ENCODE data around the gene BDKRB1.

The BDKRB1 gene

GRCh38 chr14:96297997-96298515 lies 42.0 kb downstream of the BDKRB1 start:
- no peak for DNase-seq
- ATAC-seq (ENCODE audit: insufficient read depth, low read depth): no peak
- Histone ChIP-seq H3K4me2 (ENCODE audit: insufficient read depth, low read length) (no peak overlapping the region), H4K20me1 (ENCODE audit: insufficient read depth, low read length) (no peaks in the 10 kb centered on the region; the same call in 1 of the 2 replicates), H2AFZ (ENCODE audit: low read depth, low read length) (no peak overlapping the region), H3K4me3 (ENCODE audit: low read depth in 1 of 2, low read length in 2 of 2) (no peak overlapping the region), H3K27me3 (ENCODE audit: insufficient read depth, low read length, poor library complexity) (no peaks in the 10 kb centered on the region), H3K27ac (ENCODE audit: low read length) (no peak overlapping the region), H3K4me1 (ENCODE audit: insufficient read depth, low read length) (no peaks in the 10 kb centered on the region), H3K79me2 (ENCODE audit: insufficient read depth, low read length) (no peaks in the 10 kb centered on the region), H3K9me3 (ENCODE audit: insufficient read depth, low read length, severe bottlenecking) (no peaks in the 10 kb centered on the region), H3K9ac (ENCODE audit: low read depth, low read length) (no peak overlapping the region), H3K36me3 (ENCODE audit: insufficient read depth, low read length) (peaks cover 38% of the 10 kb centered on the region)
- TF ChIP-seq EZH2 (IDR thresholded peaks at IDR 0.05; ENCODE audit: borderline replicate concordance, low read depth, low read length, severe bottlenecking): no peak
- TF ChIP-seq CTCF (IDR thresholded peaks at IDR 0.05; ENCODE audit: borderline replicate concordance, extremely low read depth, low read length, poor library complexity, severe bottlenecking): no peak

DNA sequence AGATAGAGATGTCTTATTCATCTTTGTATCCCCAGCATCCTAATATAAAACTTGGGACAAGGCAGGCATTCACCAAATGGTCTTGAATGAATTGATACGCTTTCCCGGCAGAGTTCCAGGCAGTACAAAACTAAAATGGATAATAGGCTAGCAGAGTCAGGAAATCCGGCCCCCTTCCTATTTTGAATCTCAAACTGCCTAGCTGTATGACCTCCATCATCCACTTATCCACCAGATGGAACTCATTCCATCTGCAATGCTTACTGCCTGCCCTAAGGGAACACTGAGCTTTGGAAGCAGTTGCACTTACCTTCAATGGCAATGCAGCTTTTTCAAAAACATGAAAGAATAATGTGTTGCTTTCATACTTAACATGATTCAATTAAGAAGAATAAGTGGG lies 43.4 kb downstream of the BDKRB1 start:
- Histone ChIP-seq H3K4me2 (ENCODE audit: insufficient read depth, low read length) (no peak overlapping the region), H3K9me3 (ENCODE audit: insufficient read depth, low read length, severe bottlenecking) (no peaks in the 10 kb centered on the region), H3K36me3 (ENCODE audit: insufficient read depth, low read length) (peaks cover 42% of the 10 kb centered on the region), H3K9ac (ENCODE audit: low read depth, low read length) (no peak overlapping the region), H3K79me2 (ENCODE audit: insufficient read depth, low read length) (no peaks in the 10 kb centered on the region), H3K4me1 (ENCODE audit: insufficient read depth, low read length) (no peaks in the 10 kb centered on the region), H3K27me3 (ENCODE audit: insufficient read depth, low read length, poor library complexity) (no peaks in the 10 kb centered on the region), H2AFZ (ENCODE audit: low read depth, low read length) (no peak overlapping the region), H3K27ac (ENCODE audit: low read length) (no peak overlapping the region), H4K20me1 (ENCODE audit: insufficient read depth, low read length) (no peaks in the 10 kb centered on the region; the same call in 1 of the 2 replicates), H3K4me3 (ENCODE audit: low read depth in 1 of 2, low read length in 2 of 2) (no peak overlapping the region)
- no peak for ATAC-seq (ENCODE audit: insufficient read depth, low read depth)
- no peak for DNase-seq
- TF ChIP-seq EZH2 (IDR thresholded peaks at IDR 0.05; ENCODE audit: borderline replicate concordance, low read depth, low read length, severe bottlenecking) (no peak), CTCF (IDR thresholded peaks at IDR 0.05; ENCODE audit: borderline replicate concordance, extremely low read depth, low read length, poor library complexity, severe bottlenecking) (no peak)

DNA sequence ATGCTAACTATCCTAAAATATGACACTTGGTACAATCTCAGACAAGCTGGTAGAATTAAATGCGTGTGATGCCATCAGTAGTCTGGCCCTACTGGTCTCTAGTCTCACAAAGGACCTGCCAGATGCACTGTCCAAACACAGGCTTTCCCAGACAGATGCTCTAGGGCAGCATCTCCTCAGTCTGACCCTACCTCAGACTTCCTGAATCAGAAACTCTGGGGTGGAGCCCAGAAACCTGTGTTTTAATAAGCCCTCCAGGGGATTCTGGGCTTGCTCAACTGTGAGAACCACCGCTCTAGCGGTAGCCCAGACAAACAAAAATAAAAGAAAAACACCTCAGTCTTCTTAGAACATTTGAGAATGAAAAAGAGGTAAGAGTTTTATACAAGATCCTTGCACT lies 48.0 kb downstream of the BDKRB1 start:
- Histone ChIP-seq H3K4me3 (ENCODE audit: low read depth in 1 of 2, low read length in 2 of 2) (no peak overlapping the region), H3K27me3 (ENCODE audit: insufficient read depth, low read length, poor library complexity) (no peaks in the 10 kb centered on the region), H4K20me1 (ENCODE audit: insufficient read depth, low read length) (no peaks in the 10 kb centered on the region; the same call in 1 of the 2 replicates), H3K4me2 (ENCODE audit: insufficient read depth, low read length) (no peak overlapping the region), H3K79me2 (ENCODE audit: insufficient read depth, low read length) (no peaks in the 10 kb centered on the region), H3K9me3 (ENCODE audit: insufficient read depth, low read length, severe bottlenecking) (no peaks in the 10 kb centered on the region), H3K9ac (ENCODE audit: low read depth, low read length) (no peak overlapping the region), H3K27ac (ENCODE audit: low read length) (no peak overlapping the region), H3K36me3 (ENCODE audit: insufficient read depth, low read length) (peaks cover 71% of the 10 kb centered on the region), H3K4me1 (ENCODE audit: insufficient read depth, low read length) (no peaks in the 10 kb centered on the region), H2AFZ (ENCODE audit: low read depth, low read length) (no peak overlapping the region)
- TF ChIP-seq CTCF (IDR thresholded peaks at IDR 0.05; ENCODE audit: borderline replicate concordance, extremely low read depth, low read length, poor library complexity, severe bottlenecking): no peak
- no peak for TF ChIP-seq EZH2 (IDR thresholded peaks at IDR 0.05; ENCODE audit: borderline replicate concordance, low read depth, low read length, severe bottlenecking)
- ATAC-seq (ENCODE audit: insufficient read depth, low read depth) (no peak), DNase-seq (no peak)
